Osteoblast (primary cell): Measurements from ENCODE around the gene MICAL3. TPM values are rescaled to one million over a fixed set of nuclear protein-coding genes. Genes with fewer than 3 reads are reported as not detected.

ENCODE experiments used
- DNase-seq: peaks from one replicate; pipeline ENCODE4 v3.0.0; 2011; ENCODE audit warnings: low spot score, mixed read lengths; ENCODE audit not compliant: insufficient read length; ENCODE audit errors: missing footprints
- H2AFZ ChIP-seq: 2 replicates; pipeline ENCODE4 v1.6.0; 2011; ENCODE audit warnings: mild to moderate bottlenecking, low read length
- H3K27ac ChIP-seq: 2 replicates; pipeline ENCODE4 v1.5.1; 2011; ENCODE audit warnings: mild to moderate bottlenecking, low read depth, low read length, moderate library complexity
- H3K27me3 ChIP-seq: 2 replicates; pipeline ENCODE4 v1.6.0; 2012; ENCODE audit warnings: mild to moderate bottlenecking, control low read depth, inconsistent platforms, low read length, moderate library complexity; ENCODE audit not compliant: insufficient read depth
- H3K36me3 ChIP-seq: 2 replicates; pipeline ENCODE4 v1.5.1; 2011; ENCODE audit warnings: mild to moderate bottlenecking, low read length, control low read depth, moderate library complexity; ENCODE audit not compliant: insufficient read depth
- H3K4me1 ChIP-seq: 2 replicates; pipeline ENCODE4 v1.5.1; 2011; ENCODE audit warnings: mild to moderate bottlenecking, low read length, control low read depth, moderate library complexity; ENCODE audit not compliant: insufficient read depth
- H3K4me2 ChIP-seq: 2 replicates; pipeline ENCODE4 v1.6.0; 2011; ENCODE audit warnings: mild to moderate bottlenecking, low read length; ENCODE audit not compliant: insufficient read depth
- H3K4me3 ChIP-seq: fragments of 200-600 bp; sonication (generic); 3 replicates; pipeline ENCODE4 v1.5.1; 2012; ENCODE audit warnings: mild to moderate bottlenecking, low read length, inconsistent platforms; ENCODE audit not compliant: insufficient read depth
- H3K79me2 ChIP-seq: 2 replicates; pipeline ENCODE4 v1.6.0; 2012; ENCODE audit warnings: mild to moderate bottlenecking, low read length, control low read depth, inconsistent platforms; ENCODE audit not compliant: insufficient read depth
- H3K9me3 ChIP-seq: 2 replicates; pipeline ENCODE4 v1.5.1; 2011; ENCODE audit warnings: low read depth, low read length, control low read depth
- H4K20me1 ChIP-seq: 2 replicates; pipeline ENCODE4 v1.6.0; 2012; ENCODE audit warnings: mild to moderate bottlenecking, low read length, control low read depth; ENCODE audit not compliant: insufficient read depth
- total RNA-seq: library from RNA; depleted of rRNA; stranded (reverse); fragments of >200 nt; gene quantifications from 2 replicates; pipeline ENCODE4 v1.2.3, GENCODE V29; 2012
- TF ChIP-seq, protein P1 (sequence below): IDR thresholded peaks from 2 replicates; pipeline ENCODE4 v1.5.1; 2011; ENCODE audit warnings: mild to moderate bottlenecking, low read depth, low read length, moderate library complexity; ENCODE audit errors: extremely low read depth

Gene MICAL3
- total RNA-seq, 1 donor: 35.1 TPM

- Histone ChIP-seq H3K4me2 (no peak overlapping the region), H3K27me3 (no peaks in the 10 kb centered on the region), H3K27ac (peak overlapping the region; percentile 8), H3K9me3 (no peaks in the 10 kb centered on the region), H3K4me1 (no peaks in the 10 kb centered on the region), H3K36me3 (peaks cover 5% of the 10 kb centered on the region), H4K20me1 (peaks cover 12% of the 10 kb centered on the region), H3K4me3 (no peak overlapping the region), H2AFZ (no peak overlapping the region), H3K79me2 (no peaks in the 10 kb centered on the region)
- no peak for DNase-seq
- TF ChIP-seq, protein P1, sequence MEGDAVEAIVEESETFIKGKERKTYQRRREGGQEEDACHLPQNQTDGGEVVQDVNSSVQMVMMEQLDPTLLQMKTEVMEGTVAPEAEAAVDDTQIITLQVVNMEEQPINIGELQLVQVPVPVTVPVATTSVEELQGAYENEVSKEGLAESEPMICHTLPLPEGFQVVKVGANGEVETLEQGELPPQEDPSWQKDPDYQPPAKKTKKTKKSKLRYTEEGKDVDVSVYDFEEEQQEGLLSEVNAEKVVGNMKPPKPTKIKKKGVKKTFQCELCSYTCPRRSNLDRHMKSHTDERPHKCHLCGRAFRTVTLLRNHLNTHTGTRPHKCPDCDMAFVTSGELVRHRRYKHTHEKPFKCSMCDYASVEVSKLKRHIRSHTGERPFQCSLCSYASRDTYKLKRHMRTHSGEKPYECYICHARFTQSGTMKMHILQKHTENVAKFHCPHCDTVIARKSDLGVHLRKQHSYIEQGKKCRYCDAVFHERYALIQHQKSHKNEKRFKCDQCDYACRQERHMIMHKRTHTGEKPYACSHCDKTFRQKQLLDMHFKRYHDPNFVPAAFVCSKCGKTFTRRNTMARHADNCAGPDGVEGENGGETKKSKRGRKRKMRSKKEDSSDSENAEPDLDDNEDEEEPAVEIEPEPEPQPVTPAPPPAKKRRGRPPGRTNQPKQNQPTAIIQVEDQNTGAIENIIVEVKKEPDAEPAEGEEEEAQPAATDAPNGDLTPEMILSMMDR: no peak
Observed at GRCh38 chr22:17846326-17846992, 177.9 kb downstream of the MICAL3 start.

- Histone ChIP-seq H3K27ac (peak overlapping the region; percentile 8), H3K36me3 (peaks cover 12% of the 10 kb centered on the region), H3K4me1 (no peaks in the 10 kb centered on the region), H3K27me3 (no peaks in the 10 kb centered on the region), H3K9me3 (no peaks in the 10 kb centered on the region), H4K20me1 (peaks cover 12% of the 10 kb centered on the region), H3K79me2 (no peaks in the 10 kb centered on the region), H2AFZ (no peak overlapping the region), H3K4me3 (no peak overlapping the region), H3K4me2 (no peak overlapping the region)
- TF ChIP-seq, protein P1: no peak
- no peak for DNase-seq
Observed at GRCh38 chr22:17845790-17846189, 178.6 kb downstream of the MICAL3 start.

GRCh38 chr22:17845327-17845726 lies 179.0 kb downstream of the MICAL3 start:
- no peak for DNase-seq
- Histone ChIP-seq H2AFZ (no peak overlapping the region), H3K4me1 (no peaks in the 10 kb centered on the region), H3K4me2 (no peak overlapping the region), H3K27ac (no peak overlapping the region), H3K27me3 (no peaks in the 10 kb centered on the region), H3K79me2 (no peaks in the 10 kb centered on the region), H4K20me1 (peaks cover 12% of the 10 kb centered on the region), H3K9me3 (no peaks in the 10 kb centered on the region), H3K36me3 (peaks cover 17% of the 10 kb centered on the region), H3K4me3 (no peak overlapping the region)
- TF ChIP-seq, protein P1: no peak

- Histone ChIP-seq H2AFZ (no peak overlapping the region), H3K4me3 (no peak overlapping the region), H3K9me3 (no peaks in the 10 kb centered on the region), H3K27ac (no peak overlapping the region), H3K36me3 (peaks cover 18% of the 10 kb centered on the region), H4K20me1 (peaks cover 12% of the 10 kb centered on the region), H3K79me2 (no peaks in the 10 kb centered on the region), H3K27me3 (no peaks in the 10 kb centered on the region), H3K4me2 (no peak overlapping the region), H3K4me1 (no peaks in the 10 kb centered on the region)
- TF ChIP-seq, protein P1: no peak
- no peak for DNase-seq
Observed at GRCh38 chr22:17844150-17844549, 180.2 kb downstream of the MICAL3 start.
